Ovary (tissue), 3 donors: ENCODE data around the gene PYGO2.

Experiments
- EP300 ChIP-seq: sonication (generic); formaldehyde crosslinking; IDR thresholded peaks from one replicate; pipeline ENCODE4 v1.6.1; 2017; ENCODE audit warnings: antibody characterized with exemption
- TF ChIP-seq, protein P1 (sequence below), 3 donors: fragments of 450-650 bp in 2 of 3; fragments of 200-600 bp in 1 of 3; IDR thresholded peaks; one replicate each; pipeline versions ENCODE4 v1.5.1 to v1.8.0; 2016 to 2022; ENCODE audit warnings: antibody characterized with exemption in 3 of 3, mild to moderate bottlenecking in 1 of 3
- donor health status: DM: no; HTN: no; CAD: no.

DNA sequence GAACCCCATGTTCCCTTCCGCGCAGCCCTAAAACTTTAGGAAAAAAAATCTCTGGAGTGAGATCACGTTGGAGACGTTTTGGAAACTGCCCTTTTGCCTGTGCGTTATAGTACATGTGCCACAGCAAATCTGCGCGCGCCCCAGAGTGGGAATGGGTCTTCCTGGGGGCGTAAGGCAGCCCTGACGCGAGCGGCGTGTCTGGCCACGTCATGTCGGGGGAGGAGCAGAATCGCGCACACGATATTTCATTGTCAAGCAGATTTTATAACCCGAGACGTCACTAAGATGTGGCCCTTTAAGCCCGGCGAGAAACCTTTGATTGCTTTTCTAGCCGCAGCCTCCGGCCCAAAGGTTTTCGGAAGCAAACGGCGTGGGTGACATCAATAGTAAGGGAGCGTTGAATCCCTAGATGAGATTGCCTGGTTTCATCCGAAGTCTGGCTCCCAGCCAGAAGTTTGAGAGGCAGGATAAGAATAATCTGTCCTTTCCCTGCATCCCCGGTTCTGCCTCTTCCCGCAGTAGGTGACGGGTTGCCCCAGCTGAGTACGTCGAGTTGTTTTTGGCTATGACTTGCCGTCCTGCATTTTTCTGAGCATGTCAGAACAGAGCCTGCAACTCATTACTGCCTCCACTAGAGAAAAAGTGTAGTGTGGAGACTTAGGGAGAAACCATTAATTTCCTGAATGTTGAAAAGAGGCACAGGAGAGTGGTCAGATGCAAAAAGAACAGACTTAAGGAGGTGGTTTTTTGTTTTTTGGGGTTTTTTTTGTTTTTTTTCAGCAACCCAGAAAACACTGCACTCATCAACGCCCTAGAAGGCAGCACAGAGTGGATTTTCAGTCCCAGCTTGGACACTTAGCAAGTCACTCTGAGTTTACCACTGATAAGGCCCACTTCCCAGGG is 24.2 kb downstream of the PYGO2 start:
- TF ChIP-seq, protein P1, sequence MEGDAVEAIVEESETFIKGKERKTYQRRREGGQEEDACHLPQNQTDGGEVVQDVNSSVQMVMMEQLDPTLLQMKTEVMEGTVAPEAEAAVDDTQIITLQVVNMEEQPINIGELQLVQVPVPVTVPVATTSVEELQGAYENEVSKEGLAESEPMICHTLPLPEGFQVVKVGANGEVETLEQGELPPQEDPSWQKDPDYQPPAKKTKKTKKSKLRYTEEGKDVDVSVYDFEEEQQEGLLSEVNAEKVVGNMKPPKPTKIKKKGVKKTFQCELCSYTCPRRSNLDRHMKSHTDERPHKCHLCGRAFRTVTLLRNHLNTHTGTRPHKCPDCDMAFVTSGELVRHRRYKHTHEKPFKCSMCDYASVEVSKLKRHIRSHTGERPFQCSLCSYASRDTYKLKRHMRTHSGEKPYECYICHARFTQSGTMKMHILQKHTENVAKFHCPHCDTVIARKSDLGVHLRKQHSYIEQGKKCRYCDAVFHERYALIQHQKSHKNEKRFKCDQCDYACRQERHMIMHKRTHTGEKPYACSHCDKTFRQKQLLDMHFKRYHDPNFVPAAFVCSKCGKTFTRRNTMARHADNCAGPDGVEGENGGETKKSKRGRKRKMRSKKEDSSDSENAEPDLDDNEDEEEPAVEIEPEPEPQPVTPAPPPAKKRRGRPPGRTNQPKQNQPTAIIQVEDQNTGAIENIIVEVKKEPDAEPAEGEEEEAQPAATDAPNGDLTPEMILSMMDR (IDR thresholded peaks at IDR 0.05) = peak in 1 of 3 donors; percentile 31
- TF ChIP-seq EP300 = peak; percentile 45
